Measurements from ENCODE around the gene FAM124B. TPM values are rescaled to one million over a fixed set of nuclear protein-coding genes. Genes with fewer than 3 reads are reported as not detected.

FAM124B gene
- total RNA-seq, 1 experiment from 2014 or later, result not detected

- no TSS peak for BruUV-seq (replicated peaks)
Observed at GRCh38 chr2:224377751-224378700, 23.9 kb downstream of the FAM124B start.

GRCh38 chr2:224372641-224373040, 29.3 kb downstream of the FAM124B start:
- Histone ChIP-seq H3K27ac (ENCODE audit: low read length) (no peak overlapping the region), H3K9me2 (replicated peaks; ENCODE audit: low read length) (no peaks in the 10 kb centered on the region), H4K20me1 (ENCODE audit: low read length) (no peaks in the 10 kb centered on the region), H3K4me3 (ENCODE audit: low read length) (no peak overlapping the region), H3K36me3 (ENCODE audit: low read depth, low read length) (no peaks in the 10 kb centered on the region), H3K4me1 (ENCODE audit: insufficient read depth, low read length) (no peaks in the 10 kb centered on the region), H3K4me2 (ENCODE audit: low read length) (no peak overlapping the region), H3F3A (ENCODE audit: low read length, unreplicated experiment) (no peaks in the 10 kb centered on the region), H3K9ac (ENCODE audit: low read length) (no peak overlapping the region), H3K9me3 (ENCODE audit: low read length) (no peaks in the 10 kb centered on the region), H3K79me2 (ENCODE audit: low read length) (no peaks in the 10 kb centered on the region), H2AFZ (ENCODE audit: low read length) (no peak overlapping the region), H3K27me3 (ENCODE audit: low read length) (no peaks in the 10 kb centered on the region)
- ATAC-seq, result no peak
- DNase-seq, result no peak
- TF ChIP-seq EZH2 (IDR thresholded peaks at IDR 0.05; ENCODE audit: low read length, unreplicated experiment) (no peak), CTCF (conservative IDR thresholded peaks at IDR 0.05; ENCODE audit: low read depth, low read length) (no peak), EZH2phosphoT487 (IDR thresholded peaks at IDR 0.05; ENCODE audit: borderline replicate concordance, low read length) (no peak)
- ChIA-PET CTCF (no interaction called here), POLR2A (ENCODE audit: unreplicated experiment) (no interaction called here)
- intact Hi-C loops (cut with micrococcal nuclease), result no loop called here
- BruUV-seq (replicated peaks), result no TSS peak

More at GRCh38 chr2:224377751-224378700, 23.9 kb downstream of the FAM124B start:
- intact Hi-C loops (cut with micrococcal nuclease), result no loop called here
- H3K27me3 ChIP-seq (ENCODE audit: low read length), result no peaks in the 10 kb centered on the region
- no peak overlapping the region for H3K9ac ChIP-seq (ENCODE audit: low read length)
- H3K4me3 ChIP-seq (ENCODE audit: low read length), result no peak overlapping the region
- H3K4me2 ChIP-seq (ENCODE audit: low read length), result no peak overlapping the region
- no peaks in the 10 kb centered on the region for H3F3A ChIP-seq (ENCODE audit: low read length, unreplicated experiment)
- no peak overlapping the region for H3K27ac ChIP-seq (ENCODE audit: low read length)
- peak; percentile 54; the same call in 1 of the 2 replicates for ATAC-seq
- no peaks in the 10 kb centered on the region for H3K36me3 ChIP-seq (ENCODE audit: low read depth, low read length)
- no peaks in the 10 kb centered on the region for H3K79me2 ChIP-seq (ENCODE audit: low read length)
- DNase-seq, result peak; percentile 32
- ChIA-PET CTCF (interaction anchor here (0.6 kb wide), 1 partner anchor 708 kb away, joined by 4 read pairs; no protein-coding TSS in a partner anchor), POLR2A (ENCODE audit: unreplicated experiment) (no interaction called here)
- no peaks in the 10 kb centered on the region for H3K9me2 ChIP-seq (replicated peaks; ENCODE audit: low read length)
- H2AFZ ChIP-seq (ENCODE audit: low read length), result no peak overlapping the region
- no peak for TF ChIP-seq EZH2 (IDR thresholded peaks at IDR 0.05; ENCODE audit: low read length, unreplicated experiment)
- TF ChIP-seq CTCF (conservative IDR thresholded peaks at IDR 0.05; ENCODE audit: low read depth, low read length), result peak; percentile 51; the same call in 1 of the 2 replicates
- no peaks in the 10 kb centered on the region for H4K20me1 ChIP-seq (ENCODE audit: low read length)
- no peaks in the 10 kb centered on the region for H3K9me3 ChIP-seq (ENCODE audit: low read length)
- H3K4me1 ChIP-seq (ENCODE audit: insufficient read depth, low read length), result peaks cover 10% of the 10 kb centered on the region; the same call in 1 of the 2 replicates

All from PC-3 (cell line).